NCI-H128 (cell line): ENCODE measurements around the gene SLC25A6.
"Not testable (repeated sequence)": the region's sequence is repeated elsewhere in the genome, so short reads cannot be mapped to it uniquely, and the experiment has no call there.

Source experiments
- DNase-seq: peaks from one replicate; lab custom pipeline; 2025; ENCODE audit not compliant: unreplicated experiment; lab: John Stamatoyannopoulos, UW

Gene SLC25A6

GRCh38 chrX:1390621-1391369 lies 1.1 kb downstream of the SLC25A6 start:
- no peak for DNase-seq

- DNase-seq = no peak
Measured at GRCh38 chrX:1389993-1390285, 2.0 kb downstream of the SLC25A6 start.

- no peak for DNase-seq
Measured at GRCh38 chrX:1389181-1389992, 2.5 kb downstream of the SLC25A6 start.

- no peak for DNase-seq
Measured at GRCh38 chrX:1388651-1389050, 3.3 kb downstream of the SLC25A6 start.

GRCh38 chrX:1387141-1387776 lies 4.7 kb downstream of the SLC25A6 start:
- no peak for DNase-seq

DNA sequence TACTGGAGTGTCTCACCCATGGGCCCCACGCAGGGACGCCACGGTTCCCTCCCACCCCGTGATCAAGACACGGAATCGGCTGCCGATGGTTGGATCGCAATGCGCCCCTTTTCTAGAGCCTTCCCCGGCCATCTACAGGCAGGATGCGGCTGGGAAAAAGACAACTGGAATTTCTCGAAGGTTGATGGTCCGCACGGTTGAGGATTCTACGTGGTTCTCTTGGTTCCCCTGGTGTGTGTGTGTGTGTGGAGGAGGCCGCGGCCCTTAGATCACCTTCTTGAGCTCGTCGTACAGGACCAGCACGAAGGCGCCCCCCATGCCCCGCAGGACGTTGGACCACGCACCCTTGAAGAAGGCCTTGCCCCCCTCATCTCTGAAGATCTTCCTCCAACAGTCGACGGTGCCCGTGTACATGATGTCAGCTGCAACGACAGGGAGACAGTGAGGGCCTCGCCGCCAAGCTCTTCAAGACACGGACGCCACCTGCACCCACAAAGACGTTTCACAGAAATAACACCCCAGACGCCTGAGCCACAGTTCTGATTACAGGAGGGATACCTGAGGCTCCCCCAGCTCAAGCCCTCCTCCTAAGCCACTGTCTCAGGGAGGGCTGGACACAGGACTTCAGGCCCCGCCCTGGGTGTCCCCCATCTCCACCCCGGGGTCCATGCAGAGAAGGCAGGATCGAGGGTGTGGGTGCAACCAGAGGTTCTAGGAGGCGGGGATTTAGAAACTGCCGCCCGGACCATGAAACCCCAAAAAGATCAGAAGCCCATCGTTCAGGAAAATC lies 5.4 kb downstream of the SLC25A6 start:
- no peak for DNase-seq

- no peak for DNase-seq
Measured at GRCh38 chrX:1385253-1386223, 6.4 kb downstream of the SLC25A6 start.

DNA sequence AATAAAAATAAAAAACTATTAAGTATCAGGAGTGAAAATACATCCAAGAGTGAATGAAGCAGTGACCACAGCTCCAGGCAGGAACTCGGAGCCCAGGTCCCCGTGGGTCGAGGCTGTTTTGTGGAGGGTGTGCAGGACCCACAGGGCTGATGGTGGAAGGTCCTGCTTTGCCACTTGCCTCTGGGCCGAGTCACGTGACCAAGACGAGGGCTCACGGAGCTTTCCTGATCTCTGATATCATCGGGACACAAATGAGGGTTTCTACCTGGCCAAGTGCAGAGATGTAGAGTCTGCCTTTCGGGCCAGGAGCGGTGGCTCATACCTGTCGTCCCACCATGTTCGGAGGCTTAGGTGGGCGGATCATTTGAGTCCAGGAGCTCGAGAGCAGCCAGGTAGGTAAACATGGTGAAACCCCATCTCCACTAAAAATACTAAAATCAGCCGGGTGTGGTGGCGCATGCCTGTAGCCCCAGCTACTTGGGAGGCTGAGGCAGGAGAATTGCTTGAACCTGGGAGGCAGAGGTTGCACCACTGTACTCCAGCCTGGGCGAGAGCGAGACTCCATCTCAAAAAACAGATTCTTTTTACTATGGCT lies 7.2 kb downstream of the SLC25A6 start:
- DNase-seq = no peak

GRCh38 chrX:1380672-1381233 lies 11.2 kb downstream of the SLC25A6 start:
- no peak for DNase-seq

DNA sequence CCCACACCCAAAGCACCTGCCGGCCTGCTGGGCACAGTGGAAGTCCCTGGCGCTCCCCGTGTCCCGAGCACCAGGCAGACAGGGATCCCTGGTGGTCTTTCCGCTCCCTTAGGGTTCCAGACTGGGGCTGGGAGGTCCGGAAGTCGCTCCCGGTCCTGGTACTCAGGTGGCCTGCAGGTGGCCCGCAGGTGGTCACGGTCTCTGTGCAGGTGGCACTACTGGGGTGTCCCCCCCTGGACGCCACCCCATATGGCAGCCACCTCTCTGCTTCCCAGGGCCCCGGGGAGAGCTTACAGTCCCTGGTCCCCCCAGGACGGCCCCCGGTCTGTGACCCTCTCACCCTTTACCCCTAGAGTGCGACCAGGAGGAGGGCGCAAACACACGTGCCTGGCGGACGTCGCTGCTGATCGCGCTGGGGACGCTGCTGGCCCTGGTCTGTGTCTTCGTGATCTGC lies 13.6 kb downstream of the SLC25A6 start:
- DNase-seq = no peak

GRCh38 chrX:1368385-1368698 lies 23.6 kb downstream of the SLC25A6 start:
- DNase-seq = no peak

GRCh38 chrX:1366363-1366762 lies 25.6 kb downstream of the SLC25A6 start:
- DNase-seq = not testable (repeated sequence)

DNA sequence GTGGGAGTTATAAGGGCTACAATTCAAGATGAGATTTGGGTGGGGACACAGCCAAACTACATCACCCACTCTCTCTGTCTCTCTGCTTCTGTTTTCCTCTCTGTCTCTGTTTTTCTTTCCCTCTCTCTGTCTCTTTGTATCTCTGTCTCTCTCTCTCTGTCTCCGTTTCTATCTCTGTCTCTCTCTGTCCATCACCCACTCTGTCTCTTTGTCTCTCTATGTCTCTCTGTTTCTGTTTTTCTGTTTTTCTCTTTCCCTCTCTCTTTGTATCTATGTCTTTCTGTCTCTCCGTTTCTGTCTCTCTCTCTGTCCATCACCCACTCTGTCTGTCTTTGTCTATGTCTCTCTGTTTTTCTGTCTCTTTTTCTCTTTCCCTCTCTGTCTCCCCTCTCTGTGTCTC lies 30.0 kb downstream of the SLC25A6 start:
- no peak for DNase-seq

- DNase-seq = no peak
Measured at GRCh38 chrX:1361275-1361674, 30.6 kb downstream of the SLC25A6 start.

DNA sequence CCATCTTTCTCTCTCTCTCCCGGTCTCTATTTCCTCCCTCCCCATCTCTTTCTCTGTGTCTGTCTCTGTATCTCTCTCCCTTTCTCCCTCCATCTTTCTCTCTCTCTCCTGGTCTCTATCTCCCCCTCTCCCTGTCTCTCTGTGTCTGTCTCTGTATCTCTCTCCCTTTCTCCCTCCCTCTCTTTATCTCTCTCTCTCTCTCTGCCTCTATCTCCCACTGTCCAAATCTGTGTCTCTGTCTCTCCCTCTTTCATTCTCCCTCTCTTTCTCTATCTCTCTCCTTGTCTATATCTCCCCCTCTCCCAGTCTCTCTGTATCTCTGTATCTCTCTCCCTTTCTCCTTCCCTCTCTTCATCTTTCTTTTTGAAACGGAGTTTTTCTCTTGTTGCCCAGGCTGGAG lies 31.7 kb downstream of the SLC25A6 start:
- DNase-seq = no peak

DNA sequence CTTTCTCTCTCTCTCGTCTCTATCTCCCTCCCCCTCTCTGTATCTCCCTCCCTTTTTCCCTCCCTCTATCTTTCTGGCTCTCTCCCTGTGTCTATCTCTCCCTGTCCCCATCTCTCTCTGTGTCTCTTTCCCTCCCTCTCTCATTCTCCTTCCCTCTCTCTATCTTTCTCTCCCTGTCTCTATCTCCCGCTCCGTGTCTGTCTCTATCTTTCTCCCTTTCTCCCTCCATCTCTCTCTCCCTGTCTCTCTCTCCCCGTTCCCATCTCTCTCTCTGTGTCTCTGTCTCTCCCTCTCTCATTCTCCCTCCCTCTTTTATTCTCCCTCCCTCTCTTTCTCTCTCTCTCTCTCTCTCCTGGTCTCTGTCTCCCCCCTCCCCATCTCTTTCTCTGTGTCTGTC lies 32.4 kb downstream of the SLC25A6 start:
- no peak for DNase-seq

GRCh38 chrX:1358793-1359476 lies 33.0 kb downstream of the SLC25A6 start:
- DNase-seq = no peak

DNA sequence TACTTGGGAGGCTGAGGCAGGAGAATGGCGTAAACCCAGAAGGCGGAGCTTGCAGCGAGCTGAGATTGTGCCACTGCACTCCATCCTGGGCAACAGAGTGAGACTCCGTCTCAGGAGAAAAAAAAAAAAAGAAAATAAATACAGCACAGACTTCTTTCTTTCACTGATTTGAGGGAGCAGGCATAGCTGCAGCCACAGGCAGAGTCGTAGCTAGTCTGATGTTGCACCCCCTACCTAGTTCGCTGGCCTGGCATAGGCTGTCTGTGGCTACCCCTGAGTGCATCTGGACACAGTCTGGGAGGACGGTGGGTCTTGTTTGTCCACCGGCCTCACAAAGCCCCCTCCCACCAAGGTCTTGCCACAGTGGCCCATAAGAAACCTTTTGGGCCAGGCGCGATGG lies 33.9 kb downstream of the SLC25A6 start:
- DNase-seq = no peak
